Spleen (tissue), 7 donors: Measurements from ENCODE around the gene SNAPC5.

ENCODE experiments used
- CTCF ChIP-seq, 11 experiments: fragments of 200-600 bp in 7 of 11; fragments of 450-650 bp in 4 of 11; sonication (generic) in 4 of 11; IDR thresholded peaks in 8 of 11; conservative IDR thresholded peaks in 3 of 11; 1 replicate in 7 of 11; 2 replicates in 4 of 11; pipeline versions ENCODE4 v1.4.0 to v1.8.0; 2016 to 2021; ENCODE audit warnings: antibody characterized with exemption in 11 of 11, inconsistent platforms in 4 of 11, mild to moderate bottlenecking in 1 of 11
- POLR2A ChIP-seq, 3 donors: fragments of 450-650 bp; IDR thresholded peaks; one replicate each; pipeline ENCODE4 v1.5.1; 2017; ENCODE audit warnings: antibody characterized with exemption in 3 of 3, mild to moderate bottlenecking in 1 of 3
- donor health status: DM: no; HTN: no; CAD: no; lungs with moderate emphysema.
- donor health status: DM: no; HTN: no; CAD: no.
- donor health status: DM: no; HTN: no; CAD: no.

GRCh38 chr15:66459818-66460615, 37.5 kb downstream of the SNAPC5 start:
- TF ChIP-seq CTCF (IDR thresholded peaks at IDR 0.05 in 8 of 11, conservative IDR thresholded peaks at IDR 0.05 in 3 of 11) (no peak), POLR2A (IDR thresholded peaks at IDR 0.05) (no peak)
